Smooth muscle cell of bladder (primary cell): ENCODE data around the gene RAB7A. TPM values are rescaled to one million over a fixed set of nuclear protein-coding genes. Genes with fewer than 3 reads are reported as not detected.

Source experiments
- total RNA-seq: library from RNA; depleted of rRNA; stranded (reverse); fragments of >200 nt; gene quantifications from 2 replicates; pipeline ENCODE4 v1.2.3, GENCODE V29; 2014

RAB7A gene
- total RNA-seq: 36.4 and 43.1 TPM in 2 replicates

DNA sequence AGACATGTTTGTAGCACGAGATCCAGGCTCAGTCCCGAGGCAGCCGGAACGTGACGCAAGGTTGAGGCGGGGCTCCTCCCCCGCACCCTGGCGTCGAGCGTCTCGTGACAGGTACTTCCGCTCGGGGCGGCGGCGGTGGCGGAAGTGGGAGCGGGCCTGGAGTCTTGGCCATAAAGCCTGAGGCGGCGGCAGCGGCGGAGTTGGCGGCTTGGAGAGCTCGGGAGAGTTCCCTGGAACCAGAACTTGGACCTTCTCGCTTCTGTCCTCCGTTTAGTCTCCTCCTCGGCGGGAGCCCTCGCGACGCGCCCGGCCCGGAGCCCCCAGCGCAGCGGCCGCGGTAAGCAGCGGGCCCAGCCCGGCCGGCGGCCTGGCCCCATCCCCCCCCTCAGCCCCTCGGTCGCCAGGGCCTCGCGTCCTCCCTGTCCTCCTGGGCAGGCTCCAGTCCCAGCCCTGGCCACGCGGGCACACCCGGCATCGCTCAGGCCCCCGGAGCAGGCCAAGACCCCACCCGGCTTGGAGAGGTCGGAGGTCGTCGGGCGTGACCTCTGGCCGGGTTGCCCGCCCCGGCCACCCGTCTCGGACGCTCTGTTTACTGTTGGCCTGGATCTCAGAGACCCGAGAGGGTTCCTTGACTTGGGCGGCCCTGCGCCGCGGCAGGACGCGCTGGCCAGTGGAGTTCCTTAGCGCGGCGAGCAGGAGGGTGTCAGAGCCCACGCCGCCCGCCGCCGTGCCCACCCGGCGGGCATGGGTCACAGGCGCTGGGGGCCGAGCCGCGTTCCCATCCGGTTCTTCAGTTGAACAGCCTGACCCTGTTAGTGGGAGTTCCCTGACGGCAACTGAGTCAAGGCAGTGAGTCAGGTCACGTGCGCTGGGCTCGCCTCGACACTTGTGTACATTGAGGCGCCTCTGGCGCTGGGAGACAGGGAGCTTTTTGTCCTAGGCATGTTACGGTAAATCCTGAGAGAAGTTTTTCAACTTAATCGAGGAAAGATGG is at the start of gene RAB7A:
RAB7A (plus strand) TSS at position 161 of the 994 bp plus-strand sequence. CDS start 69,185 bp downstream, outside the sequence.

Other genes with a start within 250 kb of the RAB7A start
- gene GATA2, start 233.0 kb upstream of the RAB7A start, total RNA-seq: 1.4 and 1.8 TPM in 2 replicates
- 546 and 573 TPM in 2 replicates for gene RPN1, start 75.4 kb upstream of the RAB7A start, total RNA-seq
- 29.9 and 34.0 TPM in 2 replicates for gene ACAD9, start 153.4 kb downstream of the RAB7A start, total RNA-seq